Hematopoietic multipotent progenitor cell treated with erythropoietin and hydrocortisone succinate and interleukin-3 and kit ligand, for 8 days (in vitro differentiated cells): ENCODE measurements around the gene TECTB.
"Not testable (repeated sequence)": the region's sequence is repeated elsewhere in the genome, so short reads cannot be mapped to it uniquely, and the experiment has no call there.

Experiments
- DNase-seq: peaks from one replicate; pipeline ENCODE4 v3.0.0-alpha.2; 2015

TECTB gene

GRCh38 chr10:112283100-112283499 is at the start of gene TECTB:
Gene TECTB (plus strand): TSS chr10:112283400. CDS start chr10:112283735, 335 bp downstream.
- DNase-seq: no peak

GRCh38 chr10:112235141-112235540 is 48.1 kb upstream of the TECTB start:
- no peak for DNase-seq

GRCh38 chr10:112235920-112236319 is 47.3 kb upstream of the TECTB start:
- no peak for DNase-seq

DNA sequence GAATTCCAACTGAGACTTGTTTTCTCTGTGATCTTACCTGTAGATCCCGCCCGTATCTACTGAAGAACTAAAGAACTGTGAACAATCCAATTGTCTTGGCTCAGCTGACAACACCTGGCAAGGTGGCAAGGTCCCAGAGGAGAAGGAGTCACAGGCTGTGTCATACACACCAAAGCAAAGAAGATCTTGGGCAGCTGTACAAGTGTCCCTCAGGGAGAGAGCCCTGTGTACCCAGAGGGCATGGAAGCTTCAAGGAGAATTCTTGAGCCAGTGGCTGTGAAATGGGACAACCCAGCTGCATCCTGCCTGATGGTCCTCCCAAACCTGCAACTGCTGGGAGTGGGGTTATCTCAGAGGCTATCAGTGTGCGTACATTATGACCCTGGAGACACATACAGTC is 46.7 kb upstream of the TECTB start:
- DNase-seq: no peak

DNA sequence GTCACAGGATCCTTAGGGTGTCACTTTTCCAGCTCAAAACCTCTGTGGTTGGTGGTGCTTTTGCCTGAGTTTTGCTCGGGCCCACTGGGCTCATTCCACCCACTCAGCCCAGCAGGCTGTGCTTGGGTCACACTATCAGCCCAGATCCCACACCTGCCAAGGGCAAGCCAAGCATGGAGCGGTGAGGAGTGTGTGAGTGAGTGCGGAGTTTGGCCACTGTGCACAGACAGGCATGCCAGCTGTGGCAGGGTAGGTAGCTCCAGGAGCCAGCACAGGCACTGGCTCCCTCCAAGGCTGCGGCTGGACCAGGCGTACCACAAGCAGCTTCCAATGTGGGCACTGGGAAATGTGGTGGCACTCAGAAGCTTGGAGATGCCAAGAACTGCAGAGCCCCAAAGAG is 43.9 kb upstream of the TECTB start:
- no peak for DNase-seq

GRCh38 chr10:112240441-112240840 is 42.8 kb upstream of the TECTB start:
- no peak for DNase-seq

GRCh38 chr10:112241651-112242341 is 41.4 kb upstream of the TECTB start:
- no peak for DNase-seq

GRCh38 chr10:112242769-112243168 is 40.4 kb upstream of the TECTB start:
- DNase-seq: no peak

GRCh38 chr10:112243713-112244112 is 39.5 kb upstream of the TECTB start:
- no peak for DNase-seq

- DNase-seq: no peak
Measured at GRCh38 chr10:112244197-112244596, 39.0 kb upstream of the TECTB start.

GRCh38 chr10:112247791-112248190 is 35.4 kb upstream of the TECTB start:
- DNase-seq: no peak

DNA sequence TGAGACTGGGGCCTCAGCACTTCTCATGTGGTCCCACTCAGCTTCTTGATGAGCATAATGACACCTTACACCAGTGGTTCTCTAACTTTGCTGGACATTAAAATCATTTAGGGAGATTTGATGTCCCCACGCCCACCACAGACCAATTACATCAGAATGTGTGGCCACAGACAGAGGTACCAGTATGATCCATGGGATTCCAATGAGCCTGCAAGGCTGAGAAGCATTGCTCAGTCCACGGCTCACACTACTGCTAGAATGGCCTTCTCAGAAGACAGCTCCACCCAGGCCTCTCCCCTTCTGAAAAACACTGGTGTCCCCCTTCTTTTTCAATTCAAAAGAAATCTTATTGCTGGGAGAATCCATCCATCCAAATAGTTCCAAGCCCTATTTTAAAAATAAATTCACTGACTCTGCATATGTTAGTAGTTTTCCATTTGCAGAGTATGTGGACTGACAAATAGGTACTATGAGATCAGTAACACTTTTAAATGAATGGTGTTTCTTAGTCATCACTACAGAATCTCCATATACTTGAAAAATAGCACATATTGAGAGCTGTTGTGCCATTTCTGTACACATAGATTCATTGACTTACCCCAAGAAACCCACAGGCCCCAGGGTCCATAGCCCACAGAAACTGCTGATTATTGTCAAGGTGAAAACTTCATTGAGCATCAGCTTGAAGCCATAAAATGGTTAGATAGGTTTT is 34.5 kb upstream of the TECTB start:
- DNase-seq: no peak

DNA sequence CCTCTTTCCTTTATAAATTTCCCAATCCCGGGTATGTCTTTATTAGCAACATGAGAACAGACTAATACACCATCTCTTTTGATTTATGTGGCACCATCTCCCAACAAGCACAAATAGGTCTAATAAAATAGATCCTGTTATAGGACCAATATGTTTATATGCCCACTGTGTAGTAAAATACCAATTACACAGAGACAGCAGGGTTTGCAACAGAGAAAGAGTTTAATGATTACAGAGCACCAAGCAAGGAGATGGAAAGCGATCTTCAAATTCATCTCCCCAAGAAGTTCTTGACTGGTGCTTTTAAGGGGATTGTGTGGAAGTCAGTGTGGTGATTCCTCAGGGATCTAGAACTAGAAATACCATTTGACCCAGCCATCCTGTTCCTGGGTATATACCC is 33.5 kb upstream of the TECTB start:
- DNase-seq: no peak

DNA sequence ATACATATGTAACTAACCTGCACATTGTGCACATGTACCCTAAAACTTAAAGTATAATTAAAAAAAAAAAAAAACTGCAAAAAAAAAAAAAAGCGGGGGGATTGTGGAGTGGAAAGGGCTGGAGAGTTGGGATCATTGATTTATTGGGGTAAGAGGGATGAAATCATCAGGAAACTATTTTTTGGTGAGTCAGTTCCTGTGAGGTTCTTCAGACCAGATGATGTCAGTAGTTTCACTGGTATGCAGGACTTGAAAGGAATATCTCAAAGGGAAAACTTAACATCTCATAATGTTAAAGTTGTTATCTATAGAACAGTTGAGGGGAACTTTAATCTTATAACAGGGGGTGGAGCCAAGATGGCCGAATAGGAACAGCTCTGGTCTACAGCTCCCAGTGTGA is 32.6 kb upstream of the TECTB start:
- no peak for DNase-seq

DNA sequence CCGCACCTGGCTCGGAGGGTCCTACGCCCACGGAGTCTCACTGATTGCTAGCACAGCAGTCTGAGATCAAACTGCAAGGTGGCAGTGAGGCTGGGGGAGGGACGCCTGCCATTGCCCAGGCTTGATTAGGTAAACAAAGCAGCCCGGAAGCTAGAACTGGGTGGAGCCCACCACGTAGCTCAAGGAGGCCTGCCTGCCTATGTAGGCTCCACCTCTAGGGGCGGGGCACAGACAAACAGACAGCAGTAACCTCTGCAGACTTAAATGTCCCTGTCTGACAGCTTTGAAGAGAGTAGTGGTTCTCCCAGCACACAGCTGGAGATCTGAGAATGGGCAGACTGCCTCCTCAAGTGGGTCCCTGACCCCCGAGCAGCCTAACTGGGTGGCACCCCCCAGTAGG is 32.0 kb upstream of the TECTB start:
- not testable (repeated sequence) for DNase-seq

- no peak for DNase-seq
Measured at GRCh38 chr10:112258407-112258806, 24.8 kb upstream of the TECTB start.

DNA sequence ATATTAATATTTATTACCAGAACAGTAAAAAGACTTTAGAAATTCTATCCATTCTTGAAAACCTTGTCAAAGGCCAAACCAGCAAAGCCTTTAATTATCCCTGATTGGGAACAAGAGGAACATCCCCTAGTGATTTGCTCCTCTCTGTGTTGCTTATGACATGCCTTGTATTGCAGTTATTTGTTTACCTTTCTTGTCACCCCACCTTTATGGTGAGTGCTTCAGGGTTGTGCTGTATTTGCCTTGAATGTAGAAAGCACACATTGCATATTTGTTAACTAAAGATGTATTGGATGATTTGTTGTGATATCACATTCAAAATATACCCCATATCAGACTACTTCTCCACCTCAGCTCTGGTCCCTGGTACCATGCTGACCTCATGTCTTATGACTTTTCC is 23.5 kb upstream of the TECTB start:
- DNase-seq: no peak

- no peak for DNase-seq
Measured at GRCh38 chr10:112260831-112261230, 22.4 kb upstream of the TECTB start.

GRCh38 chr10:112261281-112261822 is 21.8 kb upstream of the TECTB start:
- DNase-seq: no peak

GRCh38 chr10:112262546-112262945 is 20.7 kb upstream of the TECTB start:
- no peak for DNase-seq

DNA sequence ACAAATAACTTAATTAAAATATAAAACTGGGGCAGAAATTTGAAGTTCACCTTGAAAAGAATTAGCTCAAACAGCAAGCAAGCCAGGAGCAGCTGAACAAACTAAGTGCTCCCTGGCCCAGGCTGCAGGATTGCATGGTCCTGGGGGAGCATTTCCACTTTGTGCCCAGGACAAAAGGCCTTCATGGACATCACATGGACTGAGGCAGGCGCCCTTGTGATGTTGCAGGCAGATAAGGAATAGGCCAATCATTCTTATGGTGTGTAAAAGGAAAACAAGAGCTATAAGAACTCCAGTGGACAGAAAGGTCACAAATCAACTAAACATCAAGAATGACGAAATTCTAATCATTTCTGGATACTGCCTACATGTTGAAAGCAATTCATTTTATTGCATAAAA is 17.5 kb upstream of the TECTB start:
- DNase-seq: no peak

DNA sequence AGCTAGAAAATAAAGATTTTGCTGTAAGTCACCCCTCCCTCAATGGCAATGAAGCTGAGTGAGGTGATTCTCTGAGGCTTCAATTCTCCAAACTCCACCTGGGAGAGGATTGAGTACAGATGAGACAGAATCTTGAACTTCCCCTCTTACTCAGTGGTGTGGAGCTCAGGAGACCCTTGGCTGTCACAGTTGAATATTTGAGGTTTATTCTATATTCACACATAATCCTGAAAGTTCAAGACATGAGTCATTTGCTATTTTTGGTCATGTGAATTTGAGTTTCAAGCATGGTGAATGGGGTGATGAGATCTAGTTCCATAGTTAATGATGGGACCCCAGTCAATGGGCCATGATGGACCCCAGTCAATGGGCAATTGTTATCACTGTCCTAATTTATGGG is 13.9 kb upstream of the TECTB start:
- no peak for DNase-seq

GRCh38 chr10:112271982-112272381 is 11.2 kb upstream of the TECTB start:
- DNase-seq: no peak

DNA sequence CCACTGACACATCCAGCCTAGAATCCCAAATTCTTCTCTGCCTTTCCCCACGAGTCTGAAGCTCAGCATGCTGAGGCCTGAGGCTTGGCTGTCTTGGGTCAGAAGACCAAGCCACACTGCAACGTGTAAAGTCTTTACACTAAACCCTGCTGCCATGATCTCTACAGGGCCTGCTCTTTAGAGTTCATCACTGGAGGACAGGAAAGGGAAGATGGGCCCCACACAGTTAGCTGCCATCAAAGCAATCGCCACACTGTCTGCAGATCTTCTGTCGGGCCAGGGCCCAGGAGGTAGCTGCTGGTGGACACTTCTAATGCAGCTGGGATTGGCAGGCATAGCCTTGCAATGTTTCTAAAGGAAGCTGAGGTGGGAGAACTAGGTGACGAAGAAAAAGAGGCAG is 8.4 kb upstream of the TECTB start:
- no peak for DNase-seq
